ENCODE results near the gene SS18.

SS18 gene

DNA sequence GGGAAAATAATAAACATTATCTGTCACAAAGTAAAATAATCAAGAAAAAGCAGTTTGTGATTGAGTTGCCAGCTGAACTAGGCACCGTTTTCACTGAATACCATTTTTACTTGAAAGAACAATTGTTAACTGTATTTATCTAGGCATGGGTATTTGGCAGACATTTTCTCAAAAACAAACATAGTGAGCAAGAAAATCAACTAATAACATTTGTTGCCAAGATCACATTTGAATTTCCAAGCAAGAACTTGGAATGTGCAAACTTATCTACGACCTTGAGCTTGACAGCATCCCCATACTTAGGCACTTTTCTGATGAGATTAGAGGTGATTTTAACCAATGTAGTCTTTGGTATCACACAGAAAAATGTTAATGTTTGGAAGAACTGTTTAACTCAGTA is 16.7 kb downstream of the SS18 start:
- in situ Hi-C loops (cut with MboI; ENCODE audit: low sequenced_read_pairs), result no loop called here

DNA sequence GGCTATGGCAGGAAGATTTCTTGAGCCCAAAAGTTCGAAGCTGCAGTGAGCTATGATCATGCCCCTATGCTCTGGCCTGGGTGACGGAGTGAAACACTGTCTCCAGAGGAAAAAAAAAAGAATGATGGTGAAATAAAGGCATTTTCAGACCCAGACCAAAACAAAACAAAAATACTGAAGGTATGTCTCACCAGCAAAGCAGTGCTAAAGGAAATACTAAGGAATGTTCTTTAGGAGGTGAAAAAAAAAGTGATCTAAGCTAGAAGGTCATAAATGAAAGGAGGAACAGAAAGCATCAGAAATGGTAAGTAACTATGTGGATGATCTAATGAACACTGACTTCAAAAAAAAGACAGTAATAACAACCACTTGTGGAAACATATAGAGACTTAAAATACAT is 18.7 kb downstream of the SS18 start:
- in situ Hi-C loops (cut with MboI; ENCODE audit: low sequenced_read_pairs), result no loop called here

DNA sequence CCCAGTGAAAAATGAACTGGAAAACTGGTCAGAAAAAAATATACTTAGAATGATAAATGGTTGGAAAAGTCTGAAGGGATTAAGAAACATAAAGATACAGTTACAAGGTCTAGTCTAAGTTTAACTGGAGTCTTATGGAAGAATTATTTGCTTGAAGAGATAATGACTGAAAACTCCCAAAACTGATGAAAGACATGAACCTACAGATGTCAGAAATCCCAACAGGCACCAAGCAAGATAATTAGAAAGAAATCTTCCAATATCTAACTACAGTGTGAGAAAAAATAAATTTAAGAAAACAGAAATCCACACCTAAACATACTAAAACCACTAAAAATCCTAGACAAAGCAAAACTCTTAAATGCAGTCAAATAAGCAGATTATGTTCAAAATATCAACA is 19.4 kb downstream of the SS18 start:
- in situ Hi-C loops (cut with MboI; ENCODE audit: low sequenced_read_pairs), result no loop called here

DNA sequence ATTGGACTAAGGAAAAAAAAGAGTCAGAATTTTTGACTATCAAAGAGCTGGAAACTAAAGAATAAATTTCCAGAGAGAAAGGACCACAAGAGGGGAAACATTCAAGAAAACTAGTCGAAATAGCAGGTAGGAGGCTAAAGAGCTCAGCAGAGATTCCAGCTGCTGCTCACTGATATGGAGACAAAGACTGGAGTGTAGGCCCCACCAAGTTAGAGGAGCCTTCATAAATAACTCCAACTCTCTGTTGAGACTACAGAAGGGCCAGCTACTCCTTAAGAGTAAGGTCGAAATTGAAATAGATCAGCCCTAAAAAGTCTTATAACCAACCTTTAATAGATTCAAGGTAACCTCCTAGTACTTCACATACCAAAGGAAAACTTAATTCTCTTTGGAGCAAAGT is 31.1 kb downstream of the SS18 start:
- in situ Hi-C loops (cut with MboI; ENCODE audit: low sequenced_read_pairs), result no loop called here

DNA sequence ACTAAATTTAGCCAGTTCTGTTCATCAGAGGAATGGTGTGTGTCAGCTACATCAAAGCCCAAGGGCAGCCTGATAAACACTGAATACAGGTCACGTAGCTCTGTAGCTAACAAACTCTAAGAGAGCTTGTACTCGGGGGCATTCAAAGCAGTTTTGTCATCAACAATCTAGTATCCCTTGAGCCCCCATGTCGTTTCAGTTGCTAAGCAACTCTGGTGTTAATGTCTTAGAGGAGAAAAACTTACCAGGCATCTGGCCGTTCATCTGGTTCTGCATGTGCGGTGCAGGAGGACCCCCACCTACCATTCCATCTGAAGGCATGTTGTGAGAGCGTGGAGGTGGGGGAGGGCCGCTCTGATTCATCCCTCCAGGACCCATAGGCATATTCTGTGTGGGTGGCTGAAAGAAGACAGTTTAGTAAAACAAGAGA is 33.1 kb downstream of the SS18 start:
- in situ Hi-C loops (cut with MboI; ENCODE audit: low sequenced_read_pairs), result no loop called here

DNA sequence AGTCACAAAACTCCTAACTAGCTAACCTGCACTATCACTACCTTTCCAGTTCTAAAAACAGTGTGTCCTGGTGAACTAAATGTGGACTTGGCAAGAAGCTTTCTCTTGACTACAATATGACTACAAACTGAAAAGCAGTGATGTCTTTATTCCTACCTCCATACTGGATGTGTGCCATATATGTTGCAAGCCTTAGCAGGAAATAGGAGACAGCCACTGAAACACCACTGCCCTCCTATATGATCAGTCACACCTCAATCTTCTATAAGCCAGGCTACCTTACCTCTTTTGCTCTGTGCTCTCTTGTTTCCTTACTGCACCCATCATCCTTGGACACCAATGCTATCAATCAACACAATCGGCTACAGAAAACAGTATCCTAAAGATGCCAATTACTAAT is 34.1 kb downstream of the SS18 start:
- in situ Hi-C loops (cut with MboI; ENCODE audit: low sequenced_read_pairs), result no loop called here

DNA sequence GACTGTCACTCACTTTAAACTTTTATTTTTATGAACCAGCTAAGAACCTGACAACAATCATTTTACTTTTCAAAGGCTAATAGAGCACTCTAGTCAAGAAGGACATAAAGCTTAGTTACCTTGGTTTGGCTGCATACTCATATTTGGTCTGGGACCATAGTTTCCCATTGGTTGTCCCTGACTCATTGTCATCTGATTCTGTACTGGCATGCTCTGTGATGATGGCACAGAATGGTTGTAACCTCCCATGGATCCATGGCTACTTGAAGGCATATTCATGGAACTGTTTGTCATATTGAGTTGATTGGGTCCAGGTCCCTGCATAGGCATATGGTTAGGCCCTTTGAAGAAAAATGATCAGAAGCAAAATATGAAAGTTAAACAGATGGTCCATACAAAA is 37.9 kb downstream of the SS18 start:
- in situ Hi-C loops (cut with MboI; ENCODE audit: low sequenced_read_pairs), result no loop called here

DNA sequence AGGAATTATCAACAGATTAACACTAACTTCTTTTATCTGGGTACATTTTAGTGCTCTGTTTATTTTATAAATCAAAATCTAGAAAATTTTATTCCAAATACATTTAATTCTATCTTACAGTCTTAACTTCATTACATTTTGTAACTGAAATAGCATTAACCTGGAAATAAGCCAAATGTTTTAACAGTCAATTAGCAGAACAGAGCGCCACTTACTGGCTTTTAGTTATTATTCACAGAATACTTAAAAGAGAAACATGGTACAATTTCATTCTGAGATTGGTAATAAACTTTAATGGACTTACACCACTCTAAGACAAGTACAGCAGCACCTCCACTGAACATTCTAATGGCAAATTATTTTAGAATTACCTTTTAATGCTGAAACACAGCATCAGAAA is 38.6 kb downstream of the SS18 start:
- in situ Hi-C loops (cut with MboI; ENCODE audit: low sequenced_read_pairs), result no loop called here

DNA sequence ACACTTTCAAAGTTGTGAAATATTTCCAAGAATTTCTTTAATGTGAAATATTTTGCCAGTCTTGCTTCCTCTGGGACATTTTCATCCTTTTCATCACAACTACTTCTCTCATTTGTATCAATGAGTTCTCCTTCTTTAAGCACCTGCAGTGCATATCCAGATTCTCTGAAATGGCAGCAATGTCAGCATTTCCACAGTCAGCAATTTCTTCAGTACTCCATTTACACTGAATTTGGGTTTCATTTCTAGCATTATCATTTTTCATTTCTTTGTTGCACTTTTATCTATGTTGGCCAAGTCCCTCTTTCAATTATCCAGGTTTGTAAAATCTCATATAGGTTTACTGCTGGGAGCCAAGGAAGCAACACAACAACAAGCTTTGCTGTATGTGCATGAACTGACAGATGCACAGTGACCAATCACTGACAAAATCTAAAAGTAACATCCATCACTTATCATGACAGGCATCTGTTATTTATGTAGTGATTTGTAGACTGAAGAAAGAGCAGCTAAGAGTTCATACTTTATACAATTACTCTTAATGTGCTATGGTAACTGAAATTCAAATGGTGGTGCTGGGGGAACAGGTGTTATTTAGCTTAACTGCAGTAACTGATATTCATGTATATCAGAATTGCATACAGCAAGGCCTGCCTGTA is 43.9 kb downstream of the SS18 start:
- in situ Hi-C loops (cut with MboI; ENCODE audit: low sequenced_read_pairs), result no loop called here

DNA sequence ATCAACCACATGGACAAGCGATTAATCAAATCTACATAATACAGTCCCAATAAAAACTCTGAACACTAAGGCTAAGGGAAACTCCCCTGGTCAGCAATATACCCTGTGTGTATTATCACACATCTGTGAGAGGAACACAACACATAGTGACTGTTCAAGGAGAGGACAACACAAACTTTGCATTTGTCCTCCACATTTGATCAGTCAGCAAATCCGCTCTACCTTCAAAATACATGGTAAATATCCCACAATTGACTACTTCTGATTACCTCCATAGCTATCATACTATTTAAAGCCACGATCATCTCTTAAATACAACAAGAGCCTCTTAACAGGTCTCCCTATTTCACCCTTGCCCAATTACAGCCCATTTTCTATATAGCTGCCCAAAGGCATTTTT is 45.6 kb downstream of the SS18 start:
- in situ Hi-C loops (cut with MboI; ENCODE audit: low sequenced_read_pairs), result no loop called here

DNA sequence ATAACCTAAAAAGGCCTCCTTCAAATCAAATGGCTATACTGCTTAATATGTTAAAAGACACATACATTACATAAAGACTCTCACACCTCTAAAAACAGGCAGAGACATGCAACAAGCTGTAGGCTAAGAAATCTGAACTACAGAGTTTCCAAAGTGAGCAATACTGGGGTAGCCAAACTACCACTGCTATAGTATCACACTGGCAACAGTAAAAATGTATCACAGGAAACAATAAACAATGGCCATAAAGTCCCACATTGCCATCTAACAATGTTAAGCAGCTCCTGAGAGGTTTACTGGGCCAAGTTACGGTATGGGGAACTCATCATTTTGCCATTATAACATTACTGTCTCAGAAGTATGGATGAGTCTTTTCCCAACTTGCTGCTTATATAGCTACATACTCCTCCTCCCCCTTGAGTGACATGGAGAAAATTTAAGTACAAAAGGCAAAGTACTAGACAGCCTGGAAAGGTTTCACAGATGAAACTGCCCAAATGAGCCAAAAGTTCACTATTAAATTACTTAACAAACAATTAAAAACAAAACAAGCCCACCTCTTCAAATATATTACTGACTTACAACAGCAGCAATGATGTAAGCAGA is 50.3 kb downstream of the SS18 start:
- in situ Hi-C loops (cut with MboI; ENCODE audit: low sequenced_read_pairs), result no loop called here

DNA sequence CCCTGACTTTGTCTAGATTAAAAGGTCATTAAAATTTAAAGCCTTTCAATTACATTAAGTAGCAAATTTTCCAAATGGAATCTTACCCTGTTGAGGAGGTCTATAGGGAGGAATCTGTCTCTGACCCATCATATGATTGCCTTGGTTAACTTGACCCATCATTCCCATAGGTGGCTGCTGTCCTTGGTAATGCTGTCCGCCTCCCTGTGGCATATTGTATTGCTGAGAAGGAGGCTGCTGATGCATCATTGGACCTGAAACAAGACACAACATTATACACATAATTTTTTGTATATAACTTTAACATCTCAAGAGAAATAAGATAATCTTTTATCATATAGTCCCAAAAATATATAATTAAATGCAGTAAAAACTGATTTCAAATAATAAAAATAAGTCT is 51.2 kb downstream of the SS18 start:
- in situ Hi-C loops (cut with MboI; ENCODE audit: low sequenced_read_pairs), result no loop called here

DNA sequence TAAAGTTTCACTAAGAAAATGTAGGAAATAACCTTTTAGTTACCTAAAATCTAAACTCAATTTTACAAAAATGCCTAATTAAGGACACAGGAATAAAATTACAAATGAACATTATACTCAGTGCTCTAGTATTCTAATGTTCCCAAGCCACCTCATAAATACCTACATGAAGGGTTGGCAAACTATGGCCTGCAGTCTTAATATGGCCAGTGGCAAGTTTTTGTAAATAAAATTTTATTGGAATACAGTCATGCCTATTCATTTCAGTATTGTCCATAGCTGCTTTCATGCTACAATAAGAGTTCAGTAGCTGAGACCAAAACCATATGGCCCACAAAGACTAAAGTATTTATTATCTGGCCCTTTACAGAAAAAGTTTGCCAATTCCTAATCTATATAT is 53.8 kb downstream of the SS18 start:
- in situ Hi-C loops (cut with MboI; ENCODE audit: low sequenced_read_pairs), result no loop called here

DNA sequence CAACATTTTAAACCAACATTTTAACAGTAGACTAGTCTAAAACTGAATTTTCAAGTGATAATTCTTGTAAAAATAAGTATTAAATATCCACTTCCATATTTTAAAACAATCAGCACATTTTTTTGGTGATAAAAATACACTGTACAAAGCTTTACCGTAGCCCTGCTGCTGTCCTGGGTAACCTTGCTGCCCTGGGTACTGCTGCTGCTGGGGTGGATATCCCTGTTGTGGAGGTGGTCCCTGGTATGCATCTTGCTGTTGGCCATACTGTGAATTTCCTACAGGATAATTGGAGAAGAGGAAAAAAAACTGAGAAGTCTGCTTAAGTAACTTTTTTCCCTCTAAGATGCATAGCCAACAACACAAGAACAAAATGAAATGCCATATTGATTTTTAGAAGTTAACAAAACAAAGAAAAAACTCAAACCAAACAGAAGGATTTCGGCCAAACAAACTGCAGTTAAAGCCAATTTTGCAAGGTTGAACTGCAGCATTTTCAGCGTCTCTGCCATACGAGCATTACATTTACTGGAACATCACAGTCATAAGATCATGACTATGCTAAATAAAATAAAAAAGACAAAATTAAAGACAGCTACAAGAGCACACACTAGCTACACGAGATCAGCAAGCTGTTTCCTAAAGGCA is 55.4 kb downstream of the SS18 start:
- in situ Hi-C loops (cut with MboI; ENCODE audit: low sequenced_read_pairs), result no loop called here

DNA sequence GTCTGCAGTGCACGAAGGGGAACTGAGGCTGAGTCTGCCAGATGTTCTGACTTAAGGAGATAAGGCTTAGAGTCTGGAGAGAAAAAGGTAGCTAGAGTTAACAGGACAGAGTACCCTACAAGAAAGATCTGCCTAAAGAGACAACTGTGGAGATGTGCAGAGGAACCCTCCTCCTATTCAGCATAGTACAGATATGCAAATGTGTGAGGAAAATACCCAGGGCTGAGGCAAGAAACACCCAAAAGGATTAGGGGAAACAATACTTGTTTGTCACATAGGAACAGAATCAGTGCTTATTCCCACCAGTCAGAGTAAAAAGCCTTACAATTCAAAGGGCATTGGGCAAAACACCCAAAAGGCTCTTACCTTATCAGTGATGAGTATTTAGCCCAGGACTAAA is 67.8 kb downstream of the SS18 start:
- in situ Hi-C loops (cut with MboI; ENCODE audit: low sequenced_read_pairs), result no loop called here

DNA sequence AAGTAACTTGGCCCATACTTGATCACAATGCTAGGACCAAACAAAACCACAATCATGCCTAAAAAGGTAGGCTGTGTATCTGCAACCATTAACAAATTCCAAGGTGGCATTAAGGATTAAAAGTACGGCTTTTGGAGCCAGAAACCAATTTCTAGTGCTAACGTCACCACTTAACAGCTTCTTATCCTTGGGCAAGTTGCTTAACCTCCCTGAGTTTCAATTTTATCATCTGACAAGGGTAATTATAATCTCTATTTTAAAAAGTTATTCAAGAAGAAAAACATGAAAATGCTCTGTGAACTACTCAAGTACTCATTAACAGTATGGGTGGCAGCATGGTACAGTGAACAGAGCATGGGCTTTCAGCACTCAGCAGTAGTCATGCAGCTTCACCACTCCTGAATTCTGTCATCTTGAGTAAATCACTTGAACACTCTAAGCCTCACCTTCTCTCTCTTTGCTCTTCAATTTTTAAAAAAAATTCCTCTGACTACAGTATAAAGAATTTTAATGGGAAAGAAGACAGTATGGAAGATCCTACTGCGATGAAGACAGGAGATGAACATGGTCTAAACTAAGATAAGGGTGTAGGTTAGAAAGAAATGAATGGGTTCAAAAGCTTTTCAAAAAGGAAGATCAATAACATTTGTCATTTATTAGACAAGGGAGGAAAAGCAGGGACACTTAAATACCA is 69.2 kb downstream of the SS18 start:
- in situ Hi-C loops (cut with MboI; ENCODE audit: low sequenced_read_pairs), result no loop called here

DNA sequence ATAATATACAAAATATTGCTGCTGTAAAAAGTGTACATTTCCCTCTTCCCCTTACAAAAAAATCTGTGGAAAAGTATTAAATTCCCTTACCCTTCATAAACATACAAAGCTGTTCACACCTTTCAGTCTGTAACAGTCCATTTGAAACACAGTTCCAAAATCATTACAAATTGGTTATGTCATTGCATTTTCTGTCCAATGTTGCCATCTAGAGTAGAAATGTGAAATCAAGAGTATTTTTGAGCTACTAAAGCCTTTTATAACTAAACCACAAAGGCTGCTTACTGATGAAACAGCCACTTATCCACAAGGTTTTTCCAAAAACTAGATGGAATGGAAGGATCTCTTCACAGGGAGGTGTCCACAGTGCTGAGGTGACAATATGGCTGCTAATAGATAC is 72.5 kb downstream of the SS18 start:
- in situ Hi-C loops (cut with MboI; ENCODE audit: low sequenced_read_pairs), result no loop called here

DNA sequence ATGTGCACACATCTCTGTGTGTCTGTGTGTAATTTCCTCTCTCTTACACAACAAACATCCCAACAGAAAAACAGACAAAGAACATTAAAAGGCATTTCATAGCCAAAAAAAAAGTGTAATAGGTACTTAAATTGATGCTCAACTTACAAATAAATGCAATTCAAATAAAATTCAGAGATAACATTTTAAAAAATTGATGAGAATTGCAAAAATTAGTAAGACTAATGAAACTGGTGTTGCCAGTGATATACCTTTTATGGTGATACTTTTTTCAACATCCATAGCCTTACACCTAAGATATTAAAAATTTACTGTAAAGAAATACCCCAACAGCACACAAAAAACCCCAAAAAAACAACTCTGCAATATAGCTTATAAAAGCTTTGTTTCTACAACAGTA is 76.0 kb downstream of the SS18 start:
- in situ Hi-C loops (cut with MboI; ENCODE audit: low sequenced_read_pairs), result no loop called here

DNA sequence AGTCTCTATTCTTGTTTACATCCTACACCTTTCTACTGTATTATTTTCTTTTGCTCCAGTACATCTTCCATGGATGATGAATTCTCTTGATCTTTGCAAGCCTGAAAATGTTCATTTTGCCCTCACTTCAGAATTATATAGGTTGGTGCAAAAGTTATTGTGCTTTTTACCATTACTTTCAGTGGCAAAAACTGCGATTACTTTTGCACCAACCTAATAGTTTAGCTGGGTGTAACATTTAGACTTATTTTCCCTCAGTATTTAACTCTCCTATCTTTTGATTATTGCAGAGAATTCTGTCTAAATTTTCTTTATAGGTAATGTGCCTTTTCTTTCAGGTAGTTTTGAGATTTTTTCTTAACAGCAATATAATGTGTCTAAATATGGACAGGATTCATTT is 81.8 kb downstream of the SS18 start:
- in situ Hi-C loops (cut with MboI; ENCODE audit: low sequenced_read_pairs), result no loop called here

DNA sequence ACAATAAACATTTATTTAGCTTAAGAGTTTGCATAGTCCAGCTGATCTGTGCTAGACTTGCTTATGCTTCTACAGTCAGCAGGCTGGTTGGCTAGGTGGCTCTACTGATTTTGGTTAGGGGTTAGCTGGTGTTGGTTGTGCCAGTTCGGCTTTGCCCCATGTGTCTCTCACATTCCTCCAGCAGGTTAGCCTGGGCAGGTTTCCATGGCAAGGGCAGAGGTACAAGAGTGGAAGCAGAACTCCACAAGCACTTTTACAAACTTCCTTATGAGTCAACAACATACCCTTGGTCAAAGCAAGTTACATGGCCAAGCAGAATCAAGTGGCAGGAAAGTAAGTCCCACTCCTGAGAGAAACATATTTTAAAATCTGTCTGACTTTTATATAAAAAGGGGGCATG is 82.3 kb downstream of the SS18 start:
- in situ Hi-C loops (cut with MboI; ENCODE audit: low sequenced_read_pairs), result no loop called here

DNA sequence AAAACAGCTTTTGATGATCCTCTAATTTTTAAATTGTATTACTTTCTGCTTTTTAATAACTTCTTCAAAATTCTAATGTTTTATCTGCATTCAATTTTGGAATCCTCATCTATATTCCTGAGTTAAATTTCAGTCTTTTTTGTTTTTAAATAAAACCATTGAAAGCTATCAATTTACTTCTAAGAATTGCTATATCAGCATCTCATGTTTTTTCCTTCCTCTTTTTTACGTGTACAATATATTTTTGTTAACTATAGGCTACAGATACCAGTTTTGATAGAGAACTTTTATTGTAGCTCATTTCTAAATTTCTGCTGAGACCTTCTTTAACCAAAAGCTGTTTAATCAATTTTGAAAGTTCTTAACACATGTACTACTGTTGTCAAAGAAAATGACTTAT is 84.5 kb downstream of the SS18 start:
- in situ Hi-C loops (cut with MboI; ENCODE audit: low sequenced_read_pairs), result no loop called here

DNA sequence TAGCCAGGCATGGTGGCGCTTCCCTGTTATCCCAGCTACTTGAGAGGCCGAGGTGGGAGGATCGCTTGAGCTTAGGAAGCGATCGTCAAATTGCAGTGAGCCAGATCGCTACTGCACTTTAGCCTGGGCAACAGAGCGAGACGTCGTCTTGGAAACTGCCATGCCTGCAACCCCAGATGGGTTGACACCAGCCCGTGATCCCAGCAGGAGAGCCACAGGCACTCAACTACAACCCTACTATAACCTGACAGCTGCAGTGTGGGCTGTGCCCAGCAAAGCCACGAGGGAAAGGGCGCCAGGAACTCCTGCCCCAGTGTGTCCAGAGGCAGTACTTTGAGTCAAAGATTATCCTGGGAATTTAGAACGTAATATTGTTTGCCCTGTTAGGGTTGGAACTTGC is 85.6 kb downstream of the SS18 start:
- in situ Hi-C loops (cut with MboI; ENCODE audit: low sequenced_read_pairs), result no loop called here

Measured in hTERT RPE-1 (cell line).